B cell (primary cell): ENCODE measurements around the gene HES1. TPM values are rescaled to one million over a fixed set of nuclear protein-coding genes. Genes with fewer than 3 reads are reported as not detected.

Experiments
- ATAC-seq: fragments of 200-7000 bp; cut with Tn5 transposase; one replicate; pipeline ENCODE4 v1.10.0; 2021; ENCODE audit warnings: low read depth, mild to moderate bottlenecking, moderate number of reproducible peaks, moderate library complexity
- CTCF ChIA-PET: fragments of 350-600 bp; sonication (Branson Sonifier 250); formaldehyde crosslinking; loops from one replicate; lab custom pipeline; 2021; ENCODE audit warnings: antibody characterized with exemption, inconsistent platforms; lab: Charles Lee
- POLR2A ChIA-PET: fragments of 350-600 bp; sonication (Branson Sonifier 250); formaldehyde crosslinking; loops from one replicate; lab custom pipeline; 2021; ENCODE audit warnings: antibody characterized with exemption; lab: Charles Lee
- DNase-seq: peaks from one replicate; pipeline ENCODE4 v3.0.0; 2013
- H2AFZ ChIP-seq: 2 replicates; pipeline ENCODE4 v1.6.1; 2012; ENCODE audit warnings: mild to moderate bottlenecking, low read depth, low read length; ENCODE audit not compliant: insufficient read depth, poor library complexity, severe bottlenecking
- H3K27ac ChIP-seq, 2 donors: 1 replicate in 1 of 2; 2 replicates in 1 of 2; pipeline ENCODE4 v1.5.1; 2012 to 2013; ENCODE audit warnings: low read length in 2 of 2, mild to moderate bottlenecking in 2 of 2, moderate library complexity in 1 of 2
- H3K27me3 ChIP-seq, 4 experiments: fragments of 200-600 bp in 1 of 4; sonication (generic) in 1 of 4; replicated peaks in 1 of 4; 1 replicate in 2 of 4; 2 replicates in 2 of 4; pipeline versions ENCODE4 v1.6.1 to v1.7.0; 2013 to 2016; ENCODE audit warnings: low read length in 3 of 4, mild to moderate bottlenecking in 2 of 4, mixed read lengths in 1 of 4, moderate library complexity in 1 of 4; ENCODE audit not compliant: insufficient read depth in 4 of 4, control insufficient read depth in 3 of 4; ENCODE audit errors: control extremely low read depth in 1 of 4
- H3K36me3 ChIP-seq, 2 experiments: replicated peaks in 1 of 2; 1 replicate in 1 of 2; 2 replicates in 1 of 2; pipeline versions ENCODE4 v1.6.1 to v1.7.1; 2013; ENCODE audit warnings: low read length in 1 of 2; ENCODE audit not compliant: insufficient read depth in 2 of 2, control insufficient read depth in 1 of 2; ENCODE audit errors: control extremely low read depth in 1 of 2, extremely low read depth in 1 of 2
- H3K4me1 ChIP-seq, 2 donors: fragments of 200-600 bp in 1 of 2; sonication (generic) in 1 of 2; 1 replicate in 1 of 2; 2 replicates in 1 of 2; pipeline versions ENCODE4 v1.5.1 to v1.6.1; 2013 to 2017; ENCODE audit warnings: low read length in 2 of 2; ENCODE audit not compliant: control insufficient read depth in 2 of 2, insufficient read depth in 2 of 2
- H3K4me2 ChIP-seq: replicated peaks from 2 replicates; pipeline ENCODE3; 2012; ENCODE audit warnings: mild to moderate bottlenecking, low read depth, low read length; ENCODE audit not compliant: poor library complexity, severe bottlenecking
- H3K4me3 ChIP-seq, 5 experiments: fragments of 200-600 bp in 1 of 5; sonication (generic) in 1 of 5; 1 replicate in 3 of 5; 2 replicates in 2 of 5; pipeline versions ENCODE4 v1.5.1 to v1.7.0; 2011 to 2016; ENCODE audit warnings: low read length in 4 of 5, mild to moderate bottlenecking in 4 of 5, low read depth in 2 of 5, control low read depth in 1 of 5, moderate library complexity in 1 of 5; ENCODE audit not compliant: insufficient read depth in 1 of 5; ENCODE audit errors: control extremely low read depth in 1 of 5, extremely low read depth in 1 of 5
- H3K79me2 ChIP-seq: fragments of 200-600 bp; sonication (generic); one replicate; pipeline ENCODE4 v1.6.0; 2016; ENCODE audit warnings: low read length; ENCODE audit not compliant: control insufficient read depth, insufficient read depth
- H3K9ac ChIP-seq: fragments of 200-600 bp; sonication (generic); 2 replicates; pipeline ENCODE4 v1.6.1; 2017; ENCODE audit warnings: mild to moderate bottlenecking, low read length, moderate library complexity
- H3K9me3 ChIP-seq, 3 donors: one replicate each; pipeline versions ENCODE4 v1.6.1 to v1.7.1; 2013; ENCODE audit warnings: low read length in 2 of 3; ENCODE audit not compliant: control insufficient read depth in 2 of 3, insufficient read depth in 1 of 3; ENCODE audit errors: control extremely low read depth in 1 of 3
- H4K20me1 ChIP-seq: 2 replicates; pipeline ENCODE4 v1.6.0; 2012; ENCODE audit warnings: mild to moderate bottlenecking, low read length; ENCODE audit not compliant: insufficient read depth, control insufficient read depth, poor library complexity, severe bottlenecking
- H3K27ac Mint-ChIP-seq: one replicate; pipeline ENCODE4 v1.8.0; 2021; ENCODE audit warnings: mixed read lengths
- H3K27me3 Mint-ChIP-seq: one replicate; pipeline ENCODE4 v1.8.0; 2021; ENCODE audit warnings: mixed read lengths
- H3K4me1 Mint-ChIP-seq: one replicate; pipeline ENCODE4 v1.8.0; 2021; ENCODE audit warnings: mixed read lengths
- H3K4me3 Mint-ChIP-seq: one replicate; pipeline ENCODE4 v1.8.0; 2021; ENCODE audit warnings: mixed read lengths
- H3K9me3 Mint-ChIP-seq: one replicate; pipeline ENCODE4 v1.8.0; 2022; ENCODE audit warnings: mixed read lengths; ENCODE audit not compliant: insufficient read depth
- CTCF ChIP-seq: fragments of 200-600 bp; IDR thresholded peaks from one replicate; pipeline ENCODE4 v1.8.0; 2022; ENCODE audit warnings: antibody characterized with exemption, mild to moderate bottlenecking
- EZH2 ChIP-seq: IDR thresholded peaks from 2 replicates; pipeline ENCODE4 v1.6.1; 2012; ENCODE audit warnings: borderline replicate concordance, low read depth, mild to moderate bottlenecking, moderate library complexity, low read length; ENCODE audit not compliant: insufficient read depth, poor library complexity, severe bottlenecking
- WGBS: methylation state at CpG from one replicate; pipeline ENCODE4 v1.1.5; 2013; ENCODE audit warnings: missing lambda C conversion rate; ENCODE audit not compliant: insufficient coverage; 5-methylcytosine and 5-hydroxymethylcytosine counted together
- intact Hi-C: fragments of 100-400 bp; cut with micrococcal nuclease; formaldehyde crosslinking; loops from one replicate; pipeline ENCODE4 v1.10.0; 2022
- polyA plus RNA-seq: library from polyadenylated mRNA; depleted of rRNA; stranded (reverse); fragments of >200 nt; gene quantifications from 2 replicates; pipeline ENCODE4 v1.2.3, GENCODE V29; 2012
- total RNA-seq, 2 donors: library from RNA; stranded (reverse); fragments of 120-200 nt in 1 of 2; gene quantifications; 1 replicate in 1 of 2; 2 replicates in 1 of 2; pipeline versions ENCODE4 v1.2.3 to v1.2.4, GENCODE V29; 2013 to 2022

The HES1 gene
- total and polyA plus RNA-seq, 2 donors (not counting 1 experiment from before 2014, with no cell fraction given): 2.4 to 60.3 TPM

- Mint-ChIP-seq H3K27me3 (peaks cover 3% of the 10 kb centered on the region), H3K4me3 (peak overlapping the region; percentile 68), H3K27ac (peak overlapping the region; percentile 81), H3K9me3 (no peaks in the 10 kb centered on the region), H3K4me1 (peaks cover 52% of the 10 kb centered on the region)
- H2AFZ ChIP-seq: no peak overlapping the region
- ChIA-PET POLR2A (interaction anchor here (0.6 to 4.0 kb wide), 16 partner anchors 9 to 1042 kb away, joined by 3 to 27 read pairs (median 4); no protein-coding TSS in a partner anchor), CTCF (interaction anchor here (0.9 to 13.3 kb wide), 12 partner anchors 24 to 466 kb away, joined by 3 to 148 read pairs (median 5); no protein-coding TSS in a partner anchor)
- peak overlapping the region in 3 of 5 experiments; percentile 21 to 37 (median 36) for H3K4me3 ChIP-seq
- H3K27ac ChIP-seq: peak overlapping the region; percentile 62 to 76
- no peaks in the 10 kb centered on the region for H4K20me1 ChIP-seq
- WGBS: 32% methylated on average over 11 of the region's 19 CpGs
- no peaks in the 10 kb centered on the region for H3K9me3 ChIP-seq
- intact Hi-C loops: loop anchor here (1.0 to 10.0 kb wide), 2 partner anchors 27 to 436 kb away; no protein-coding TSS in a partner anchor
- H3K36me3 ChIP-seq: no peaks in the 10 kb centered on the region
- TF ChIP-seq CTCF (no peak), EZH2 (no peak)
- no peaks in the 10 kb centered on the region for H3K27me3 ChIP-seq
- ATAC-seq (peak; percentile 37), DNase-seq (peak; percentile 92)
- H3K4me1 ChIP-seq: peaks cover 53 to 59% of the 10 kb centered on the region in 2 donors
- peak overlapping the region; percentile 57 for H3K9ac ChIP-seq
- peak overlapping the region; percentile 75 for H3K4me2 ChIP-seq
- H3K79me2 ChIP-seq: peaks cover 7% of the 10 kb centered on the region
Measured at GRCh38 chr3:194130807-194131589, 5.0 kb upstream of the HES1 start.
